Suprapubic skin (tissue), 4 donors: Measurements from ENCODE around the gene KRTAP4-6.
"Not testable (repeated sequence)": the region's sequence is repeated elsewhere in the genome, so short reads cannot be mapped to it uniquely, and the experiment has no call there.

Experiments
- EP300 ChIP-seq: sonication (generic); formaldehyde crosslinking; IDR thresholded peaks from one replicate; pipeline ENCODE4 v1.6.1; 2017; ENCODE audit warnings: antibody characterized with exemption
- POLR2A ChIP-seq, 2 donors: fragments of 450-650 bp; IDR thresholded peaks; one replicate each; pipeline ENCODE4 v1.6.1; 2017; ENCODE audit warnings: antibody characterized with exemption in 2 of 2, mild to moderate bottlenecking in 2 of 2, moderate library complexity in 2 of 2
- POLR2AphosphoS5 ChIP-seq, 3 donors: sonication (generic); formaldehyde crosslinking; IDR thresholded peaks; one replicate each; pipeline ENCODE4 v1.6.1; 2017; ENCODE audit warnings: antibody characterized with exemption in 3 of 3
- TF ChIP-seq, protein P1 (sequence below), 2 donors: fragments of 200-600 bp in 1 of 2; fragments of 450-650 bp in 1 of 2; sonication (generic) in 1 of 2; IDR thresholded peaks; one replicate each; pipeline ENCODE4 v1.5.1; 2016 to 2019; ENCODE audit warnings: antibody characterized with exemption in 2 of 2, mild to moderate bottlenecking in 1 of 2, moderate library complexity in 1 of 2

GRCh38 chr17:41160190-41160589, 19.8 kb upstream of the KRTAP4-6 start:
- TF ChIP-seq, protein P1, sequence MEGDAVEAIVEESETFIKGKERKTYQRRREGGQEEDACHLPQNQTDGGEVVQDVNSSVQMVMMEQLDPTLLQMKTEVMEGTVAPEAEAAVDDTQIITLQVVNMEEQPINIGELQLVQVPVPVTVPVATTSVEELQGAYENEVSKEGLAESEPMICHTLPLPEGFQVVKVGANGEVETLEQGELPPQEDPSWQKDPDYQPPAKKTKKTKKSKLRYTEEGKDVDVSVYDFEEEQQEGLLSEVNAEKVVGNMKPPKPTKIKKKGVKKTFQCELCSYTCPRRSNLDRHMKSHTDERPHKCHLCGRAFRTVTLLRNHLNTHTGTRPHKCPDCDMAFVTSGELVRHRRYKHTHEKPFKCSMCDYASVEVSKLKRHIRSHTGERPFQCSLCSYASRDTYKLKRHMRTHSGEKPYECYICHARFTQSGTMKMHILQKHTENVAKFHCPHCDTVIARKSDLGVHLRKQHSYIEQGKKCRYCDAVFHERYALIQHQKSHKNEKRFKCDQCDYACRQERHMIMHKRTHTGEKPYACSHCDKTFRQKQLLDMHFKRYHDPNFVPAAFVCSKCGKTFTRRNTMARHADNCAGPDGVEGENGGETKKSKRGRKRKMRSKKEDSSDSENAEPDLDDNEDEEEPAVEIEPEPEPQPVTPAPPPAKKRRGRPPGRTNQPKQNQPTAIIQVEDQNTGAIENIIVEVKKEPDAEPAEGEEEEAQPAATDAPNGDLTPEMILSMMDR (IDR thresholded peaks at IDR 0.05): not testable (repeated sequence)
- not testable (repeated sequence) for TF ChIP-seq POLR2A (IDR thresholded peaks at IDR 0.05); EP300; POLR2AphosphoS5 (IDR thresholded peaks at IDR 0.05)
